Measurements from ENCODE around the gene NR5A1. TPM values are rescaled to one million over a fixed set of nuclear protein-coding genes. Genes with fewer than 3 reads are reported as not detected.
A peak's percentile ranks its signal among the peaks of the same experiment; 100 is the strongest.

NR5A1 gene
- total and polyA plus RNA-seq, 2 of the 13 experiments (the other 11 are each of a cell fraction or from before 2014, with no cell fraction given): 28.9 to 44.7 TPM

- in situ Hi-C loops (cut with HindIII; ENCODE audit: extremely low pct_ligation_motif_present, low pct_unique_long_range_greater_than_20kb) (no loop called here), intact Hi-C loops (cut with micrococcal nuclease; ENCODE audit: unreplicated experiment) (no loop called here)
- Histone ChIP-seq H3K4me3 (replicated peaks in 1 of 3; ENCODE audit: insufficient read depth in 1 of 3, low read depth in 2 of 3, low read length in 3 of 3) (no peak overlapping the region), H3K9ac (ENCODE audit: insufficient read depth, low read depth, low read length) (no peak overlapping the region), H2AFZ (ENCODE audit: low read length) (no peak overlapping the region), H3K4me1 (ENCODE audit: insufficient read depth, low read length) (peaks cover 53% of the 10 kb centered on the region), H3K79me2 (ENCODE audit: insufficient read depth, low read length) (no peaks in the 10 kb centered on the region), H3K36me3 (replicated peaks in 1 of 2; ENCODE audit: control insufficient read depth in 1 of 2, insufficient read depth in 2 of 2, low read length in 2 of 2) (no peaks in the 10 kb centered on the region), H4K20me1 (ENCODE audit: insufficient read depth, low read length) (no peaks in the 10 kb centered on the region), H3K27me3 (ENCODE audit: control insufficient read depth in 1 of 2, insufficient read depth in 2 of 2, low read length in 2 of 2) (no peaks in the 10 kb centered on the region), H3K27ac (ENCODE audit: extremely low read length, insufficient read depth, low read length) (peak overlapping the region; percentile 18), H3K9me3 (ENCODE audit: low read length) (no peaks in the 10 kb centered on the region), H3K4me2 (ENCODE audit: low read depth, low read length) (no peak overlapping the region)
- no TSS peak for BruUV-seq (replicated peaks)
- 85% methylated on average over 3 of the region's 4 CpGs for WGBS (ENCODE audit: low lambda C conversion rate)
- no peak for ATAC-seq
- FAIRE-seq: no peak
- DNase-seq (ENCODE audit: low spot score): no peak
- ChIA-PET POLR2A (no interaction called here), CTCF (ENCODE audit: low intra/inter-chr PET ratio, low total read pairs) (no interaction called here)
- TF ChIP-seq MIER3 (CRISPR knock-in tag; IDR thresholded peaks at IDR 0.05; ENCODE audit: borderline replicate concordance) (no peak), RBAK (CRISPR knock-in tag; IDR thresholded peaks at IDR 0.05) (no peak), RFX1 (IDR thresholded peaks at IDR 0.05) (peak; percentile 20; the same call in 1 of the 2 replicates), SRF (IDR thresholded peaks at IDR 0.05; ENCODE audit: low read depth, low read length) (no peak), AGO1 (IDR thresholded peaks at IDR 0.05; ENCODE audit: low read depth, low read length, poor library complexity, severe bottlenecking) (no peak), POGZ (CRISPR knock-in tag; IDR thresholded peaks at IDR 0.05) (0 out of 2 replicates have a peak, but pooled peaks have one; percentile 5), ZSCAN9 (CRISPR knock-in tag; IDR thresholded peaks at IDR 0.05; ENCODE audit: borderline replicate concordance) (no peak), ZBTB21 (CRISPR knock-in tag; IDR thresholded peaks at IDR 0.05) (no peak)
- TF ChIP-seq, protein P1, sequence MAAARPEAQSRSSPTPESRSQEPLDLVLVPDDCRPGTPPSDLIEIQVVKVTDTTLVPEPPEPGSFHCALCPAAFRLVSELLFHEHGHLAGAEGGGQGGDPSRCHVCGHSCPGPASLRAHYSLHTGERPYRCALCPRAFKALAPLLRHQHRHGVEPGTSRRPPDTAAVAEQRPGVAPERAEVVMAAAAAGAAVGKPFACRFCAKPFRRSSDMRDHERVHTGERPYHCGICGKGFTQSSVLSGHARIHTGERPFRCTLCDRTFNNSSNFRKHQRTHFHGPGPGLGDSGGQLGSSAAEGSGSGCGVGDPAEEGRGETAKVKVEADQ (CRISPR knock-in tag; IDR thresholded peaks at IDR 0.05; ENCODE audit: borderline replicate concordance): 0 out of 2 replicates have a peak, but pooled peaks have one; percentile 4
Observed at GRCh38 chr9:124514125-124514524, 6.9 kb upstream of the NR5A1 start.
